Subcutaneous adipose tissue (tissue), 4 donors: ENCODE measurements around the gene MYLK. TPM values are rescaled to one million over a fixed set of nuclear protein-coding genes. Genes with fewer than 3 reads are reported as not detected.

Experiments
- total RNA-seq, 4 donors: library from RNA; depleted of rRNA; stranded (reverse); fragments of >200 nt; gene quantifications; one replicate each; pipeline ENCODE4 v1.1.0, GENCODE V29; 2016
- TF ChIP-seq, protein P1 (sequence below): fragments of 450-650 bp; IDR thresholded peaks from one replicate; pipeline ENCODE4 v1.5.1; 2016; ENCODE audit warnings: low read depth, mild to moderate bottlenecking, control low read depth, antibody characterized with exemption, moderate library complexity

MYLK gene
- total RNA-seq, 4 donors from 2014 or later = 28.2 to 113 (median 58.3) TPM

DNA sequence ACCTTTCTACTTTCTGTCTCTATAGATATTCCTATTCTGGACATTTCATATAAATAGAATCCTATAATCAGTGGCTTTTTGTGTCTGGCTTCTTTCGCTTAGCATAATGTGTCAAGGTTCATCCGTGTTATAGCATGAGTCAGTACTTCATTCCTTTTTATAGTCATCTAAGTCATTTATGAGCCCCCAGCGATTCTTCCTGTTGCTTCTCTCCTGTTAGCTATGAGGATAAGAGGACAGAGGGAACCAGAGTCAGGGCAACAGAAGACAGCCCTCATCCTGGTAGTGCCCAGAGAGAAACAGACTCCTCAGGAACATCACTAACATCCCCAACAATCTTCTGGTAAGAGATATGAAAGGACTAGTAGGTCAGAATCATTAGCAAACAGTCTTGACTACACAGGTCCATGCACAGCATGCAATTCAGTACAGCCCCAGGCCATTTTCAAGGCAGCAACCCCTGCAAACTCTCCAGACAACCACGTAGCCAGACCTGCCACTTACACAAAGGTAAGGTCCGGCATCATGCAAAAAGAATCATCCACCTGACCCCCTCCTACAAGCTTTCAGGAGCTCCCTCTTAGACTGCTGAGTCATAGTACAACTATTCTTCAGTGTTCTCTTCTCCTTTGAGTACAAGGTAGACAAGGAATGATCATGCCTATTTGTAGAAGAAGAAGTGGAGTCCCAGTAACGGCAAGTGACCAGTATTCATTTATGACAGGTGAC is 91.5 kb downstream of the MYLK start:
- TF ChIP-seq, protein P1, sequence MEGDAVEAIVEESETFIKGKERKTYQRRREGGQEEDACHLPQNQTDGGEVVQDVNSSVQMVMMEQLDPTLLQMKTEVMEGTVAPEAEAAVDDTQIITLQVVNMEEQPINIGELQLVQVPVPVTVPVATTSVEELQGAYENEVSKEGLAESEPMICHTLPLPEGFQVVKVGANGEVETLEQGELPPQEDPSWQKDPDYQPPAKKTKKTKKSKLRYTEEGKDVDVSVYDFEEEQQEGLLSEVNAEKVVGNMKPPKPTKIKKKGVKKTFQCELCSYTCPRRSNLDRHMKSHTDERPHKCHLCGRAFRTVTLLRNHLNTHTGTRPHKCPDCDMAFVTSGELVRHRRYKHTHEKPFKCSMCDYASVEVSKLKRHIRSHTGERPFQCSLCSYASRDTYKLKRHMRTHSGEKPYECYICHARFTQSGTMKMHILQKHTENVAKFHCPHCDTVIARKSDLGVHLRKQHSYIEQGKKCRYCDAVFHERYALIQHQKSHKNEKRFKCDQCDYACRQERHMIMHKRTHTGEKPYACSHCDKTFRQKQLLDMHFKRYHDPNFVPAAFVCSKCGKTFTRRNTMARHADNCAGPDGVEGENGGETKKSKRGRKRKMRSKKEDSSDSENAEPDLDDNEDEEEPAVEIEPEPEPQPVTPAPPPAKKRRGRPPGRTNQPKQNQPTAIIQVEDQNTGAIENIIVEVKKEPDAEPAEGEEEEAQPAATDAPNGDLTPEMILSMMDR = no peak

- TF ChIP-seq, protein P1 = no peak
Measured at GRCh38 chr3:123791898-123792297, 92.2 kb downstream of the MYLK start.

DNA sequence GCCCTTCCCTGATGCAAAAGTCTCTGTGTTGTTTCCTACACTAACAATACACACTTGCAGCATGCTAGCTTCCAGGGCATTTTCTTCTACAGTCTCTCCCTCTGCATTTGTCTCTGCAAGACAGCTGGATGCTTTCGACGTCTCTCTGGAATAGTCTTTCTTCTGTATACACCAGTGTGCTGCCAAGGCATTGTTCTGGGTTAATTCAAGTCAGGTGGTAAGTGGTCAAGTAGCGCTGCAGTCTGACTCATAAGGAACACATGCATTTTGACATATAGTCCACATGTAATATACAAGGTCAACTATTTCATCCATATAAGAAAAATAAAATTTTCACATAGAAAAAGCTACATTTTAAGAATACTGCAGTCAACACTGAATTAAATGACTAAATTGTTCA is 92.7 kb downstream of the MYLK start:
- TF ChIP-seq, protein P1 = no peak

DNA sequence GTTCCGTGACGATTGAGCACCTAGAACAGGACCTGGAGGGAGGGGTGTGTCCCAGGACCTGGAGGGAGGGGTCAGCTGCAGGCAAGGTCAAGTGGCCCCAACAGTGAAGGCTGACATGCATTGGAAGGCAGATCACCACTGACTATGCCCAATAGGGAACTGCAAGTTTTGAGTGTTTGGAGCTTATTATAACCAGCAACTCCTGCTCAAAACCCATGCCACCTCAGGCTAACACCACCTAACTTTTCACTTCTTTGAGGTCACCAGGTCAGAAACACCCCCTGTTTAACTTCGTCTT is 93.1 kb downstream of the MYLK start:
- TF ChIP-seq, protein P1 = no peak

DNA sequence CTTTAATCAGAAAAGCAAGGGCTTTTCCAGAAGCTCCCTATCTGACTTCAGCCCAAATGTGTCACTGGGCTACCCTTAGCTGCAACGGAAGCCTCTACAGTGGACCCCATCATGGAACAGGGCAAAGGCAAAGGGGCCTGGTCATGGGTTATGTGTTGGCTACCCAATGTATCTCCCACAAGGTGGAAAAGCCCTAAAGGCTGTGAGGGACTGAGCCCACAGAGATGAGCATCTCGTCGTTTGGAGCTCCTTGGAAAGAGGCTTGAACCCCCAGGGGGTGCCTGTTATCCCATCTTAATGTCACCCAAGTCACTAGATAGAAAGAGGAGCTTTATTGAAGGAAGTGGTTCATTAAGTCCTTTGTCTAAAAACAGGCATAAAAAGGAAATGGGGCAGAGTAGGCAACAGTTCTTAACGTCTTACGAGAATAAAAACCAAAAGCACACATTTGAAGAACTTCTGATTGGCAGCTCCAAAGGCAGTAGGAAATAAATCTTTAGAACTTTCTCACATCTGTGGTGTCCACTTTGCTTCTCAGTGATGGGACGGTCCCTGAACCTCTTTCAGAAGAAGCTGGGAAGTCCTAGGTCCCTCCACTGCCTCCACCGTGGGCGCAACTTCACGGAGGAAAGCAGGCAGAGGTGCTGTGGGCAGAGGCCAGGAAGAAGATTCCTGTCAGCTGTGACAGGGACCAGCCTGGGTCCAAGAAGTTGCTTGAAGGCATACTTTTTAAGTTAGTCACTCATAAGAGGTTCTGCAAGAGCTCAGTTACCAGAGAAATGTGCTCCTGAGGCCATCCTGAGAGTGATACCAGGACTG is 93.7 kb downstream of the MYLK start:
- TF ChIP-seq, protein P1 = no peak

DNA sequence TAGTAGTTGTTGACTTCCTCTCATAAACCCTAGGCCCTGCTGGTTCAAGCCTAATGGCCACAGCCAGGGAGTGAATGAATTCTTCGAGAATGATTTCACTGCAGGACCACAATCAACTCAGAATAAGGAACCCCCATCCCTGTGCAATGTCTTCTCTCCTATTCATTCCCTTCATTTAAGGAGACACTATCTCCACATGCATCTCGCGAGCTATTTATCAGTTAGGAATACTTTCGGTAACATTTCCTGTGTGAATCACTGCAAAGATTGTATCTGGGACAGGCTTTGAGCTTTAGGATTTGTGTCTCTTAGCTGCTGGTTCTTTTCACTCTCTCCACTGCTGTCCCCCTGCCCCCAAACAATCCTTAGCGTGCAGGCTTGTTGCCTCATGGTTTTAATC is 94.4 kb downstream of the MYLK start:
- TF ChIP-seq, protein P1 = no peak

- TF ChIP-seq, protein P1 = no peak
Measured at GRCh38 chr3:123789160-123789559, 95.0 kb downstream of the MYLK start.
